Activated CD4-positive, alpha-beta memory T cell treated with anti-CD3 and anti-CD28 coated beads for 36 hours (primary cell): Measurements from ENCODE around the gene PNKP. TPM values are rescaled to one million over a fixed set of nuclear protein-coding genes. Genes with fewer than 3 reads are reported as not detected.

ENCODE experiments used
- CTCF ChIA-PET: fragments of 350-600 bp; sonication (Branson Sonifier 250); formaldehyde crosslinking; loops from one replicate; lab custom pipeline; 2021; ENCODE audit warnings: antibody characterized with exemption, inconsistent platforms; lab: Charles Lee
- POLR2A ChIA-PET: fragments of 350-600 bp; sonication (Branson Sonifier 250); formaldehyde crosslinking; loops from one replicate; lab custom pipeline; 2021; ENCODE audit warnings: antibody characterized with exemption; lab: Charles Lee
- DNase-seq: peaks from one replicate; pipeline ENCODE4 v3.0.0-alpha.2; 2020
- H3K27ac Mint-ChIP-seq: one replicate; pipeline ENCODE4 v1.8.0; 2021; ENCODE audit warnings: mixed read lengths
- H3K27me3 Mint-ChIP-seq: one replicate; pipeline ENCODE4 v1.8.0; 2021; ENCODE audit warnings: mixed read lengths
- H3K36me3 Mint-ChIP-seq: one replicate; pipeline ENCODE4 v1.8.0; 2021; ENCODE audit warnings: mixed read lengths
- H3K4me1 Mint-ChIP-seq: one replicate; pipeline ENCODE4 v1.8.0; 2021; ENCODE audit warnings: low read depth, mixed read lengths
- H3K4me3 Mint-ChIP-seq: one replicate; pipeline ENCODE4 v1.8.0; 2021; ENCODE audit warnings: mild to moderate bottlenecking, mixed read lengths
- H3K9me3 Mint-ChIP-seq: one replicate; pipeline ENCODE4 v1.8.0; 2021; ENCODE audit warnings: mixed read lengths
- intact Hi-C: fragments of 100-400 bp; cut with micrococcal nuclease; formaldehyde crosslinking; loops from one replicate; pipeline ENCODE4 v1.15.1; 2023
- total RNA-seq, 2 experiments: library from RNA; stranded (reverse); gene quantifications; one replicate each; pipeline ENCODE4 v1.2.3, GENCODE V29; 2021

PNKP gene
- total RNA-seq, result 10 to 100 TPM; 88.7 to 98.6 TPM

DNA sequence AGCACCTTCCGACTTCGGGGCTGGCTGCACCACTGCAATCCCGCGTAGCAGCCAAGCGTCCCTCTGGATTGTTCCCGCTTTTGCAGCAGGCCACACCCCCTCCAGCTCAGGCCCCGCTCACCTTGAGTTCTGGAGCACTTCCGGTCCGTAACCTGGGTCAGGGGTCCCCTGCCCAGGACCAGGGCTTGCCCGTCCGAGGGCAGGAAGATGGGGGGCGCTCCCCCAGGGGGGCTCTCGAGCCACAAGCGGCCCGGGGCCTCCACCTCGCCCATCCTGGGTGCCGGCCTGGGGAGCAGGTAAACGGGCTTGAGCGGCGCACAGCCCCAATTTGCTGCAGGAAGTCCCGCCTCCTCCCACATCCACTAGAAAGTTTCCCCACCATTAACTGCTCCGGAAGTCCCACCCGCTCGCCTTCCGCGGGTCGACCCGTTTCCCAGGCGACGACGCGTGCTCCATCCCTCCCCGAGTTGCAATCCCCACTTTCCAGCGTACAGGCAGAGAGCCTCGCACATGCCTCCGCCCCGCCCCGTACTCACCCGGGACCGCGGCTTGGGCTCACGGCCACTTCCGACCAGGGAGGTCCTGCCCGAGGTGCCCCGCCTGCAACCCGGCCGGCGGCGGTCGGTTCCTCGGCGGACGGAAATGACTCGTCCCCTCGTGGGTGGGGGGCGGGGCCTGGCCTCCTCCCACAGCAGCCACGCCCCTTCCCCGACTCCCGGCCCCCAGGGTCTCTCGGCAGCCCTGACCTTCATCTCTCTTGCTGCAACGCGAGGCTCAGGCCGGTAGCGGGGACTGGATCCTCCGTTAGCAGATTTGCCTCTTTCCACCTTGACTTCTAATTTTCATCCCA is at the start of gene PNKP:
Gene PNKP, minus strand, starts transcription at position 644 of the 850 bp plus-strand sequence. Its CDS starts 372 bp downstream, at position 272.
- H3K27ac Mint-ChIP-seq, result no peak within 1 kb of the TSS
- DNase-seq, result peak; percentile 96
- ChIA-PET CTCF (interaction anchor here (1.1 kb wide), 1 partner anchor 17 kb away, joined by 11 read pairs; no protein-coding TSS in a partner anchor), POLR2A (interaction anchor here (0.6 to 1.4 kb wide), 5 partner anchors 13 to 48 kb away, joined by 3 to 5 read pairs (median 4); partner anchors contain the start of gene PTOV1)
- no peak within 1 kb of the TSS for H3K4me3 Mint-ChIP-seq
- no peaks in the 10 kb centered on the region for H3K9me3 Mint-ChIP-seq
- intact Hi-C loops, result loop anchor here (1.0 to 5.0 kb wide), 4 partner anchors 17 to 275 kb away; partner anchors contain the start of genes MED25, PRR12 and RRAS
- peaks cover 33% of the 10 kb centered on the region for H3K36me3 Mint-ChIP-seq
- H3K4me1 Mint-ChIP-seq, result peaks cover 53% of the 10 kb centered on the region
- H3K27me3 Mint-ChIP-seq, result no peaks in the 10 kb centered on the region

DNA sequence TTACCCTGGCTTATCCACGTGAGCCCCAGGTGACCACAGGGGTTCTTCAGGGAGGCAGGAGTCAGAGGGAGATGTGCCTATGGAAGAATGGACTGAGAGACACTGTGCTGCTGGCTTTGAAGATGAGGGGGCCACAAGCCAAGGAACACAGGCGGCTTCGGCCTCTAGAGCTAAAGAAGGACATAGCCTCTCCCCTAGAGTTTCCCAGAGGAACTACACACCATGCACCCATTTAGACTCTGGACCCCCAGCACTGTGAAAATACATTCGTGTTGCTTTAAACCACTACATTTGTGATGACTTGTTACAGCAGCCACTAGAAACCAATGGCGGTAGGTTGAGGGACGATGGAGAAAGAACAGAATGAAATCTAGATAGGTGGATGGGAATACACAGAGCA is 47.9 kb upstream of the PNKP start:
- ChIA-PET CTCF (interaction anchor here (1.2 kb wide), 1 partner anchor 32 kb away, joined by 3 read pairs; no protein-coding TSS in a partner anchor), POLR2A (interaction anchor here (0.6 to 0.7 kb wide), 2 partner anchors 26 to 87 kb away, joined by 3 read pairs; no protein-coding TSS in a partner anchor)
- H3K9me3 Mint-ChIP-seq, result no peaks in the 10 kb centered on the region
- no peaks in the 10 kb centered on the region for H3K27me3 Mint-ChIP-seq
- peaks cover 67% of the 10 kb centered on the region for H3K4me1 Mint-ChIP-seq
- no peak for DNase-seq
- H3K4me3 Mint-ChIP-seq, result no peak overlapping the region
- H3K27ac Mint-ChIP-seq, result peak overlapping the region; percentile 49
- intact Hi-C loops, result no loop called here
- peaks cover 66% of the 10 kb centered on the region for H3K36me3 Mint-ChIP-seq

DNA sequence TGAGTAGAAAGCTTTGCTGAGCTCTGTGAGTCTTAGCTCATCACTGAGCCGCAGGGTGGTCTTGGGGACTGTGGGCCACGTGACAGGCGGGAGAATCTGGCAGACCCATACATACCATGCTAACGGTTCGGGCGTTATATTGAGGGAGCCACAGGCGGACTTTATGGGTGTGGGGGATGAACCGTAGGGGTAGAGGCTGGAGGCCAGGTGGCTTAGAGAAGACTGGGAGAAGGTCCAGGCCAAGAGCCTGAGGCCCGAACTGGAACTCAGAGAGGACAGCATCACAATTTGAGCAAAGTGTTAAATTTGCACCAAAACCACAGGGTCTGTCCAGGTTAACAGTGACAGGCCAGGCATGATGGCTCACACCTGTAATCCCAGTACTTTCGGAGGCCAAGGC is 46.3 kb upstream of the PNKP start:
- CTCF ChIA-PET, result interaction anchor here (3.7 kb wide), 1 partner anchor 23 kb away, joined by 11 read pairs; no protein-coding TSS in a partner anchor
- H3K4me3 Mint-ChIP-seq, result no peak overlapping the region

DNA sequence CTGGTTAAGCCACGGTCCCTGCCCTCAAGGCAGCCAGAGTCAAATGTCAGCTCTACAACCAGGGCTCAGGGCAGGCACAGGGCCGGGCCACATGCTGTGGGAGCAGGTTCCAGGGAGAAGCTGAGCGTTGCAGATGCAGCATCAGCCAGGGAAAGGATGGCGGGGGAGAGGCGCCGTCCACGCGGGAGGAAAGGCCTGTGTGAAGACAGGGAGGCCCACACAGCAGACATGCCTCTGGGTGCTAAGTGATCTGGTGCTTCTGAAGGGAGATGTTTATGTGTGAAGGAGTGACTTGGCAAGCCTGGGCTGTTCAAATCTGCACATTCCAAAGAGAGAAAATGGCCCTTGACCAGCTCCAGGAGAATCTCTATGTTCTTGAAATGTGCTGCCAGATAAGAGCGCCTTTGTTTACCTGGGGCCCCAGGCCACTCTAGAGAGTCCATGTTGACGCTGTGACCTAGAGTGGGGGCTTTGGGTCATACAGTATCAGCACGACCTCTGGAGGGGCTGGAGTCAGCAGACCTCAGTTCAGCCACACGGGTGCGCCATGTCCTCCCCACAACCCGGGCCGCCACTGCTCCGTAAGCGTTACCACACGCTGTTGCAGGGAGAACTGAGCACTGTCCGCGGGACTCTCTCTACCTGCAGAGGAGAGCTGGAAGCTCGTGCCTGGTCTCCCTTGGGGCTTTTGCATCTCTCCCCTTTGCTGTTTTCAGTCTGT is 45.7 kb upstream of the PNKP start:
- POLR2A ChIA-PET, result interaction anchor here (3.5 to 3.6 kb wide), 2 partner anchors 16 to 18 kb away, joined by 32 to 77 read pairs; partner anchors contain the start of genes ATF5, IL4I1 and NUP62
- peak overlapping the region; percentile 2 for H3K4me3 Mint-ChIP-seq

More for the DNA sequence above, 46.3 kb upstream of the PNKP start:
- Mint-ChIP-seq H3K9me3 (no peaks in the 10 kb centered on the region), H3K4me1 (peaks cover 71% of the 10 kb centered on the region), H3K36me3 (peaks cover 74% of the 10 kb centered on the region), H3K27me3 (no peaks in the 10 kb centered on the region), H3K27ac (peak overlapping the region; percentile 97)
- DNase-seq, result no peak
- POLR2A ChIA-PET, result interaction anchor here (3.5 kb wide), 1 partner anchor 15 kb away, joined by 32 read pairs; the partner anchor contains the start of genes ATF5 and NUP62
- intact Hi-C loops, result no loop called here

DNA sequence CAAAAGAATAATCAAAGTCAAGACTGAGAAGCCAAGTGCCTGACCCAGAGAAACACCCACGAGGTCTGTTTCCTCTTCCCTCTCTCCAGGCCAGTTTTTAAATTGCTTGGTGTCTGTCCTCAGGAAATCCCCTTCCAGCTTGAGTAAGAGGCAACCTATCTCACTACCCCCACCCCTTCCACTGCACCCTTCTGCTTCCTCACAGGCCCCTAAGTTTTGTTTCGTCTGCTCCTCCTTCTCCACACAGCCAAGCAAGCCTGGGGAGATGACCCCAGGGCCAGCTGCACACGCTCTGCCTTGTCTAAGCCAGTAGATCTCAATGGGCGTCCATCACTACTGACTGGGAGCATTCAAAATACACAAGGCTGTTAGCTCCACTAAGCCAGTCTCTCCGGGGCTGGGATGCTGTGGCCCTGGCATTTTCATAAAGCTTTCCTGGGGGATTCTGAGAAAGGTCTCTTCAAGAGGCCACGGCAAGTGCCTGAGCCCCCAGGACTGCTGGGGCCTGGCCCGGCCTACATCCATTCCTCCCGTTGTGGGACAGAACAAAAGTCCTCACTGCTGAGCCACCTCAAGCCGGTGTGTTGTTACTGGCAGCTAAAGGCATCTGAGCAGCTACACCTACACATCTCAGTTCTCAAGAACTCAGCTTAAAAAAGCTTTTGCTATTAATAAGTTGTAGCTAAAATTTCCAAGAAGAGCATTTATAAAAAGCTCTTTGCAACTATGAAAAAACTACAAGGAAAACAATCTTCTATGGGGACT is 44.2 kb upstream of the PNKP start:
- H3K4me1 Mint-ChIP-seq, result peaks cover 78% of the 10 kb centered on the region
- H3K4me3 Mint-ChIP-seq, result peak overlapping the region; percentile 51
- H3K9me3 Mint-ChIP-seq, result no peaks in the 10 kb centered on the region
- ChIA-PET POLR2A (interaction anchor here (0.9 to 3.6 kb wide), 8 partner anchors 10 to 42 kb away, joined by 3 to 77 read pairs (median 6); partner anchors contain the start of genes AKT1S1, ATF5, IL4I1 and NUP62), CTCF (interaction anchor here (0.5 to 3.7 kb wide), 7 partner anchors 14 to 26 kb away, joined by 3 to 15 read pairs (median 7); partner anchors contain the start of genes ATF5 and NUP62)
- H3K27ac Mint-ChIP-seq, result peak overlapping the region; percentile 97
- H3K36me3 Mint-ChIP-seq, result peaks cover 77% of the 10 kb centered on the region
- intact Hi-C loops, result loop anchor here (1.0 to 2.0 kb wide), 2 partner anchors 14 to 17 kb away; partner anchors contain the start of genes ATF5 and NUP62
- DNase-seq, result peak; percentile 72
- no peaks in the 10 kb centered on the region for H3K27me3 Mint-ChIP-seq

More for the DNA sequence above, 45.7 kb upstream of the PNKP start:
- Mint-ChIP-seq H3K27ac (peak overlapping the region; percentile 97), H3K4me1 (peaks cover 74% of the 10 kb centered on the region), H3K27me3 (no peaks in the 10 kb centered on the region), H3K36me3 (peaks cover 75% of the 10 kb centered on the region), H3K9me3 (no peaks in the 10 kb centered on the region)
- intact Hi-C loops, result no loop called here
- peak; percentile 14 for DNase-seq
- CTCF ChIA-PET, result interaction anchor here (2.0 to 3.7 kb wide), 2 partner anchors 16 to 23 kb away, joined by 11 to 14 read pairs; no protein-coding TSS in a partner anchor

DNA sequence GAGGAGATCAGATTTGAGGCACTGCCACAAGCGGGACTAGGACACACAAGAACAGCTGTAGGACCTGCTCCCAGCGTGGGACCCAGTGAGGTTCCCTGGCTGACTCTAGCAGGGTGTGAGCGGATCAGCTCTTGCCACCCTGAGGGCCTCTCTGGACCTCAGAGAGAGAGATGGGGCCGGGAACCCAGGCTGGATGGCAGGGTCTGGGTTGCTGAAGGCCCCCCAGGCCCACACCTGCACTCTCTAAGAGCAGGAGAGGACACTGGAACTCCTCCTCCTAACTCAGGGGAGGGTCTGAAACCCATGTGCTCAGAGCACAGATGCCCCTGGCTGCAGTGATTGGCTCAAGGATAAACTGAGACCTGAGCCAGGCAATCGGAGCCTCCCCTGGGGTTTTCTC is 42.8 kb upstream of the PNKP start:
- Mint-ChIP-seq H3K27ac (peak overlapping the region; percentile 97), H3K4me3 (no peak overlapping the region), H3K9me3 (no peaks in the 10 kb centered on the region), H3K4me1 (peaks cover 81% of the 10 kb centered on the region), H3K27me3 (no peaks in the 10 kb centered on the region), H3K36me3 (peaks cover 78% of the 10 kb centered on the region)
- intact Hi-C loops, result loop anchor here (2.0 kb wide), 1 partner anchor 19 kb away; the partner anchor contains the start of genes ATF5 and NUP62
- DNase-seq, result no peak
- ChIA-PET POLR2A (interaction anchor here (0.6 to 3.6 kb wide), 2 partner anchors 15 to 799 kb away, joined by 3 to 77 read pairs; partner anchors contain the start of gene IL4I1), CTCF (interaction anchor here (0.7 to 3.7 kb wide), 2 partner anchors 20 to 28 kb away, joined by 3 to 11 read pairs; no protein-coding TSS in a partner anchor)

DNA sequence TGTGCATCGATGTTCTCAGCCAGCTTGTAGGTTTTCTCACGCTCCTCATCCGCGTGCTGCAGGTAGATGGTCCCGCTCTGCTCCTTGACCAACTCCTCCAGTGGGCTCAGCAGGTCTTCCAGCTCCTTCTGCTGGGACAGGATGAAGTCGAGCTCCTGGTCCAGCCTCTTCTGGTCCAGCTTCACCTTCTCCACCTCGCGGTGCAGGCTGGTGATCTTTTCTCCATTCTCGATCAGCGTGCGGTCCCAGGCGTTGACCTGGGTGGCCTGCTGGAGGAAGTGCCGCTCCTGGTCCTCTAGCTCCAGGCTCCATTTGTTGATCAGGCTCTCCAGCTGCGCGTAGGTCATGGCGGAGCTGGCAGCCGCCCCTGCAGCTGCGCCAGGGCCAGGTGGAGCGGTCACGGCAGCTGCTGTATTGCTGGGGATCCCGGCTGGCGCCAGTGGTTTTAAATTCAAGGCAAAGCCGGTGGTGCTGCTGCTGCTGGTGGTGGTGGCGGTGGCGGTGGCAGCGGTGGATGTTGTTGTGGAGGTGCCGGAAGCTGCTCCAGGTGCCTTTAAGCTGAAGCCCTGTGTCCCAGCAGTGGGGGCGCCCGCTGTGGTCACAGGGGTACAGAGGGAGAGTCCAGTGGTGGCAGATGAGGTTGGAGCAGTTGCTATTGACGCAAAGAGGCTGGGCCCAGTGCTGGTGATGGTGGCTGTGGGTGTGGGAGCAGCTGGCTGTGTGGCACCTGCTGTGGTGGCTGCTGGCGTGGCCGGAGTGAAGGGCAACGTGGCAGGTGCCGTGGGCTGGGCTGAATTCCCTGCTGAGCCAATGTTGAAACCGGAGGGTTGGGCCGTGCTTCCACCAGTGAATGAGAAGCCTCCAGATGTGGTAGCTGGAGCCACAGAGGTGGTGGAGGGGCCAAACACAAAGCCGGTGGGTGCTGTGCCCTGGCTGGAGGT is 41.4 kb upstream of the PNKP start:
- Mint-ChIP-seq H3K36me3 (peaks cover 66% of the 10 kb centered on the region), H3K27ac (peak overlapping the region; percentile 72), H3K27me3 (no peaks in the 10 kb centered on the region), H3K4me3 (no peak overlapping the region), H3K4me1 (peaks cover 78% of the 10 kb centered on the region), H3K9me3 (no peaks in the 10 kb centered on the region)
- intact Hi-C loops, result no loop called here
- CTCF ChIA-PET, result interaction anchor here (0.6 kb wide), 1 partner anchor 62 kb away, joined by 3 read pairs; no protein-coding TSS in a partner anchor
- DNase-seq, result no peak
- POLR2A ChIA-PET, result interaction anchor here (1.0 to 1.9 kb wide), 3 partner anchors 11 to 19 kb away, joined by 4 to 7 read pairs (median 5); no protein-coding TSS in a partner anchor

DNA sequence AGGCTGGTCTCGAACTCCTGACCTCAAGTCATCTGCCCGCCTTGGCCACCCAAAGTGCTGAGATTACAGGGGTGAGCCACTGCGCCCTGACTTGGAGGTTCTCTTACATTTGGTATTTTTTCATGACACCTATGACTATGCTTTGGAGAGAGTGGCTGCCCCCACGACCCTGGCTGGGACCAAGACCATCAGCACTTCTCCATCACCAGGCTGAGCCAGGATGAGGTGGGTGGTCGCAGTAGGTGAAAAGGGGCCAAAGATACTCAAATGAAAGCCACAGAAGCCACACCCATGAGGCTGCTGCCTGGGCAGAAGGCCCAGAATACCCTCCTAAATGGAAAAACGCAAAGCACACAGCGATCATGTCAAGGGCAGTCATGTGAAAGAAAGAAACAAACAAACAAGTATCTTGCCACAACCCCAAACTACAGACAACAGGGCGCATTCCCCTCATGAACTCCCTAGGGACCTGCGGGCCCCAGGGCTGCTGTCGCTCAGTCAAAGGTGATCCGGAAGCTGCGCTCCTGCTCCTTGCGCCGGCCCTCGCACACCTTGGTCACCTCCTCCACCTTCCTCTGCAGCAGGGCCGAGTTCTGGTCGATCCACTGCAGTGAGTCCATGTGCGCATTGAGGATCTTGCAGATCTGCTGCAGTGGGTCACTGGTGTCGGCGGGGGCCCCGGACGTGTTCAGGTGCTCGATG is 40.5 kb upstream of the PNKP start:
- DNase-seq, result peak; percentile 22
- peak overlapping the region; percentile 72 for H3K27ac Mint-ChIP-seq
- intact Hi-C loops, result no loop called here
- ChIA-PET CTCF (interaction anchor here (0.6 kb wide), 1 partner anchor 61 kb away, joined by 3 read pairs; no protein-coding TSS in a partner anchor), POLR2A (interaction anchor here (1.5 to 1.9 kb wide), 3 partner anchors 10 to 20 kb away, joined by 4 to 7 read pairs (median 5); no protein-coding TSS in a partner anchor)
- no peaks in the 10 kb centered on the region for H3K9me3 Mint-ChIP-seq
- H3K4me3 Mint-ChIP-seq, result no peak overlapping the region
- no peaks in the 10 kb centered on the region for H3K27me3 Mint-ChIP-seq
- H3K4me1 Mint-ChIP-seq, result peaks cover 76% of the 10 kb centered on the region
- peaks cover 58% of the 10 kb centered on the region for H3K36me3 Mint-ChIP-seq

DNA sequence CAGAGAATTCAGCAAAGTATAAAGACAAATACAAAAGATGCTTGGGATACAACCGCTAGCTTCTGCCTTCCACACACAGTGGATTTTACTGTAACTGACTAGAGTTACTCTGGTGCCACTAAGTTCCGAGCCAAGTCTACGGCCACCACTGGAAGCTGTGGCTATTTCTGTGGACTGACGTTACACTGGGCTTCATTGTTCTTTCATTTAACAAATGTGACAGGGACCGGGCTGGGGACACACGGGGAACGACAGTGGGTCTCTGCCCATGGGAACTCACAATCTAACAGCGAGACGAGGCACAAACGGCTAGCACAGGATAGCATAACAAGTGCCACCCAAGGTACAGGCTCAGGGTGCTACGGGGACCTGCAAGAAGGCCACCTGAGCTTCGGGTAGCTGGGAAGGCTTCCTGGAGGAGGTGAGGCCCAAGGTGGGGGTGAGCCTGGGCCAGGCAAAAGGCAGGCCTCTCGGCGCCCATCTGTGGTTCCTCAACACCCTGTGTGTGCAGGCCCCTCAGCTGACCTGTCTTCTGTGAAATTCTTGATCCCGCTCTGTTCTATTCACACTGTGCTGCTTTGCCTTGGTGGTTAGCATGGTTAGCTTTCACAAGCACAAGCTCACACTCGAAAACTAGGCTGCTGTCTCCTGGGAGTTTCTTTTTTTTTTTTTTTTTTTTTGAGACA is 39.6 kb upstream of the PNKP start:
- Mint-ChIP-seq H3K27me3 (no peaks in the 10 kb centered on the region), H3K9me3 (no peaks in the 10 kb centered on the region), H3K4me3 (no peak overlapping the region), H3K36me3 (peaks cover 52% of the 10 kb centered on the region), H3K4me1 (peaks cover 69% of the 10 kb centered on the region), H3K27ac (peak overlapping the region; percentile 72)
- ChIA-PET CTCF (no interaction called here), POLR2A (interaction anchor here (0.8 to 1.9 kb wide), 3 partner anchors 9 to 21 kb away, joined by 3 to 5 read pairs (median 4); no protein-coding TSS in a partner anchor)
- DNase-seq, result no peak
- intact Hi-C loops, result no loop called here
